Measurements from ENCODE around the gene ZNF70.

GRCh38 chr22:23708270-23708669 lies 42.6 kb downstream of the ZNF70 start:
- TF ChIP-seq ZFX (IDR thresholded peaks at IDR 0.05; ENCODE audit: borderline replicate concordance) (no peak), CTCF (IDR thresholded peaks at IDR 0.05) (no peak)

Measured in 22Rv1 (cell line).